Gastroesophageal sphincter (tissue), 3 donors: ENCODE data around the gene MAN1C1.

Source experiments
- EP300 ChIP-seq: sonication (generic); formaldehyde crosslinking; IDR thresholded peaks from one replicate; pipeline ENCODE4 v1.6.1; 2017; ENCODE audit warnings: antibody characterized with exemption, mild to moderate bottlenecking
- POLR2A ChIP-seq, 2 donors: fragments of 450-650 bp; IDR thresholded peaks; one replicate each; pipeline ENCODE4 v1.6.1; 2017; ENCODE audit warnings: antibody characterized with exemption in 2 of 2, mild to moderate bottlenecking in 2 of 2, moderate library complexity in 1 of 2
- POLR2AphosphoS5 ChIP-seq: sonication (generic); formaldehyde crosslinking; IDR thresholded peaks from one replicate; pipeline ENCODE4 v1.6.1; 2017; ENCODE audit warnings: antibody characterized with exemption
- TF ChIP-seq, protein P1 (sequence below), 4 experiments: fragments of 200-600 bp in 2 of 4; fragments of 450-650 bp in 2 of 4; sonication (generic) in 1 of 4; IDR thresholded peaks; one replicate each; pipeline ENCODE4 v1.5.1; 2017 to 2019; ENCODE audit warnings: antibody characterized with exemption in 4 of 4, mild to moderate bottlenecking in 2 of 4, moderate library complexity in 2 of 4

DNA sequence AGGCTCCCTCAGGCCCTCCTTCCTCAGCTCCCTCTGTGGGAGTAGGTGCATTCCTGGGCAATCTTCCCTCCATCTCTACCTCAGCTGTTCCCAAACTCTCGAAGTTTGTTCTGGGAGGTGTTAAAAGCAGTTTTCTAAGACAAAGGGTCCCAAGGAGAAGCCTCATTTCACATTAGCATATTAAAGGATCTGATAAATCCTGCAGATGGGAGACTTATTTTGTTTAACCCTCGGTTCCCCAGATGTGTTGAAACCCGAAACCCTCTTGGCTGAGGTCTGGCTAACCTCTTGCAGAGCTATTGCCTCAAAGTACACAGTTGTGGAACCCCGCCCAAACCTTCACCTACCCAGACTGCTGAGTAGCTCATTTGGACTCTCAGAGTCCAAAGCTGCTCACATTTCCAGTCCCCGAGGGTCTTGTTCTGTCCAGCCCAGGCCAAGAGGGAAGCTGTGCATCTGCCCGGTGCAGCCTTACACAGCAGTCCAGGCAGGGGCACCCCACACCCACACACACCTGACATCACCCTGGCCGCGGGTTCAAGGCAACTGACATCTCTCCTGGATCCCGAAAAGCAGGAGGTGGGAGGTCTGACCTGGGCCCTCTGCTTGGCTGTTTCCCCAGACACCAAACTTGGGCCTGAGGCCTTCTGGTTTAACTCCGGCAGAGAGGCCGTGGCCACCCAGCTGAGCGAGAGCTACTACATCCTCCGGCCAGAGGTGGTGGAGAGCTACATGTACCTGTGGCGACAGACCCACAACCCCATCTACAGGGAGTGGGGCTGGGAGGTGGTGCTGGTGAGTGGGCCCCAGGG is 163.9 kb downstream of the MAN1C1 start:
- TF ChIP-seq, protein P1, sequence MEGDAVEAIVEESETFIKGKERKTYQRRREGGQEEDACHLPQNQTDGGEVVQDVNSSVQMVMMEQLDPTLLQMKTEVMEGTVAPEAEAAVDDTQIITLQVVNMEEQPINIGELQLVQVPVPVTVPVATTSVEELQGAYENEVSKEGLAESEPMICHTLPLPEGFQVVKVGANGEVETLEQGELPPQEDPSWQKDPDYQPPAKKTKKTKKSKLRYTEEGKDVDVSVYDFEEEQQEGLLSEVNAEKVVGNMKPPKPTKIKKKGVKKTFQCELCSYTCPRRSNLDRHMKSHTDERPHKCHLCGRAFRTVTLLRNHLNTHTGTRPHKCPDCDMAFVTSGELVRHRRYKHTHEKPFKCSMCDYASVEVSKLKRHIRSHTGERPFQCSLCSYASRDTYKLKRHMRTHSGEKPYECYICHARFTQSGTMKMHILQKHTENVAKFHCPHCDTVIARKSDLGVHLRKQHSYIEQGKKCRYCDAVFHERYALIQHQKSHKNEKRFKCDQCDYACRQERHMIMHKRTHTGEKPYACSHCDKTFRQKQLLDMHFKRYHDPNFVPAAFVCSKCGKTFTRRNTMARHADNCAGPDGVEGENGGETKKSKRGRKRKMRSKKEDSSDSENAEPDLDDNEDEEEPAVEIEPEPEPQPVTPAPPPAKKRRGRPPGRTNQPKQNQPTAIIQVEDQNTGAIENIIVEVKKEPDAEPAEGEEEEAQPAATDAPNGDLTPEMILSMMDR (IDR thresholded peaks at IDR 0.05) = no peak
- TF ChIP-seq EP300 = no peak
- TF ChIP-seq POLR2A (IDR thresholded peaks at IDR 0.05) = no peak
- TF ChIP-seq POLR2AphosphoS5 = no peak
